Nephron (organoid): ENCODE data around the gene DCDC2C.
A peak's percentile ranks its signal among the peaks of the same experiment; 100 is the strongest.

ENCODE experiments used
- H3K27ac Mint-ChIP-seq, 3 experiments: 2 replicates each; pipeline ENCODE4 v1.8.0; 2020; ENCODE audit warnings: mixed read lengths in 3 of 3, mild to moderate bottlenecking in 2 of 3, moderate library complexity in 1 of 3
- H3K27me3 Mint-ChIP-seq: 2 replicates; pipeline ENCODE4 v1.8.0; 2021; ENCODE audit warnings: low read depth, mild to moderate bottlenecking, moderate library complexity, mixed read lengths
- H3K36me3 Mint-ChIP-seq: 2 replicates; pipeline ENCODE4 v1.8.0; 2020; ENCODE audit warnings: low read depth, mixed read lengths
- H3K4me1 Mint-ChIP-seq: 2 replicates; pipeline ENCODE4 v1.8.0; 2020; ENCODE audit warnings: mixed read lengths
- H3K4me3 Mint-ChIP-seq, 3 experiments: 2 replicates each; pipeline ENCODE4 v1.8.0; 2020; ENCODE audit warnings: mild to moderate bottlenecking in 3 of 3, mixed read lengths in 3 of 3, moderate library complexity in 2 of 3
- H3K9me3 Mint-ChIP-seq: 2 replicates; pipeline ENCODE4 v1.8.0; 2020; ENCODE audit warnings: mixed read lengths
- CTCF ChIP-seq, 3 experiments: fragments of 200-600 bp; sonication (generic); IDR thresholded peaks; one replicate each; pipeline ENCODE4 v1.5.0; 2021; ENCODE audit warnings: antibody characterized with exemption in 3 of 3; ENCODE audit not compliant: unreplicated experiment in 3 of 3

DCDC2C gene

GRCh38 chr2:3837086-3837485, 133.7 kb downstream of the DCDC2C start:
- Mint-ChIP-seq H3K36me3 (no peaks in the 10 kb centered on the region), H3K27me3 (peaks cover 13% of the 10 kb centered on the region), H3K4me1 (peaks cover 26% of the 10 kb centered on the region), H3K9me3 (peaks cover 8% of the 10 kb centered on the region), H3K27ac (peak overlapping the region in 1 of 3 experiments; percentile 28), H3K4me3 (no peak overlapping the region)
- TF ChIP-seq CTCF (IDR thresholded peaks at IDR 0.05; ENCODE audit: unreplicated experiment in 3 of 3): no peak

GRCh38 chr2:3838348-3838747, 135.0 kb downstream of the DCDC2C start:
- TF ChIP-seq CTCF (IDR thresholded peaks at IDR 0.05; ENCODE audit: unreplicated experiment in 3 of 3): no peak
- Mint-ChIP-seq H3K4me1 (peaks cover 27% of the 10 kb centered on the region), H3K27ac (peak overlapping the region; percentile 20 to 62 (median 59)), H3K36me3 (no peaks in the 10 kb centered on the region), H3K9me3 (peaks cover 8% of the 10 kb centered on the region), H3K4me3 (no peak overlapping the region), H3K27me3 (peaks cover 13% of the 10 kb centered on the region)

DNA sequence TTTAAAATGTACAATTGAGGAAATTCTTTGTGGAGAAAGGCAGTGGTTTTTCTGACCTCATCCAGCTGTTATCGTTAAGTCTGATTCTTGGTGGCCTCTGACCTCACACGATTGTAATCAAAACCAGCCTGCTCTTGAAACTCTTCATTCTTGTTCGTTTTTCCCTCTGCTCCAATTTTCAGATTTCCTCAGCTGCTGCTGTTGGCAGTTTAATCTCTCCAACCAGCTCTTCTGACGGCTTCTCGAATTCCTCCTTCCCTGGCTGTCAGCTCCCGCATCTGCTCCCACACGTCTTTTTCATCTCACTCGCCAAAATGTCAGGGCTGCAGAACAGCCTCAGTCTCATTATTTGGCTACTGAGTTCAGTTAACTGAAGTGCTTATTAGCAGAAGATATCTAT, 136.1 kb downstream of the DCDC2C start:
- no peak for TF ChIP-seq CTCF (IDR thresholded peaks at IDR 0.05; ENCODE audit: unreplicated experiment in 3 of 3)
- Mint-ChIP-seq H3K27me3 (peaks cover 16% of the 10 kb centered on the region), H3K9me3 (peaks cover 12% of the 10 kb centered on the region), H3K4me1 (peaks cover 27% of the 10 kb centered on the region), H3K36me3 (no peaks in the 10 kb centered on the region), H3K4me3 (peak overlapping the region in 1 of 3 experiments; percentile 3), H3K27ac (peak overlapping the region; percentile 16 to 52 (median 34))

DNA sequence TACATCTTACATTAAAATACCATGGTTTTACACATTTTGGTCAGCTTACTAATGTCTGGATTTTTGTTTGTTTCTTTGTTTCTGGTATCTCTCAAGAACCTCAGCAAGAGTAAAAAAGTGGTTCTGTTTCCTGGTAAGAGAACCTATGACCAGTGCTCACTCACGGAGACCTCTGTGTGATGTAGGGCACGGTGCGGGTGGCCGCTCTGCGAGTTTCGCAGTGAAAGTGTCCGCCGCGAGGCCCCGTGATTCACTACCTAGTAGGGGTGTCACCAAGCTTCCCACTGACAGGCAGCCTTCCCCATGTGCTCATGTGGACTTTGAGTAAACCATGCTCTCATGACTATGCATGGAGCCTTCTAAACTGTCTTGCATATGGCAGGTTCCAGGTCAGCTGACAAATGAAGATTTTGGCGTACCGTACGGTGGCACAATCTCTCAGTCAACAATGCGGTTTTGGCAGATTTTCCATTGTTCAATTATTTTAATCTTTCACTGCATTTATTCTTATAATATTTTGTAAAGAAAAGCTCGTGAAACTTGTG, 137.3 kb downstream of the DCDC2C start:
- H3K9me3 Mint-ChIP-seq: peaks cover 10% of the 10 kb centered on the region
- peak overlapping the region in 2 of 3 experiments; percentile 15 to 16 for H3K27ac Mint-ChIP-seq
- no peaks in the 10 kb centered on the region for H3K36me3 Mint-ChIP-seq
- no peak overlapping the region for H3K4me3 Mint-ChIP-seq
- TF ChIP-seq CTCF (IDR thresholded peaks at IDR 0.05; ENCODE audit: unreplicated experiment in 3 of 3): no peak
- H3K4me1 Mint-ChIP-seq: peaks cover 27% of the 10 kb centered on the region
- peaks cover 18% of the 10 kb centered on the region for H3K27me3 Mint-ChIP-seq

- Mint-ChIP-seq H3K9me3 (peaks cover 36% of the 10 kb centered on the region), H3K27me3 (peaks cover 23% of the 10 kb centered on the region), H3K4me1 (no peaks in the 10 kb centered on the region), H3K27ac (no peak overlapping the region), H3K36me3 (no peaks in the 10 kb centered on the region), H3K4me3 (no peak overlapping the region)
- no peak for TF ChIP-seq CTCF (IDR thresholded peaks at IDR 0.05; ENCODE audit: unreplicated experiment in 3 of 3)
These were observed 144.2 kb downstream of the DCDC2C start for GRCh38 chr2:3847397-3848052.

DNA sequence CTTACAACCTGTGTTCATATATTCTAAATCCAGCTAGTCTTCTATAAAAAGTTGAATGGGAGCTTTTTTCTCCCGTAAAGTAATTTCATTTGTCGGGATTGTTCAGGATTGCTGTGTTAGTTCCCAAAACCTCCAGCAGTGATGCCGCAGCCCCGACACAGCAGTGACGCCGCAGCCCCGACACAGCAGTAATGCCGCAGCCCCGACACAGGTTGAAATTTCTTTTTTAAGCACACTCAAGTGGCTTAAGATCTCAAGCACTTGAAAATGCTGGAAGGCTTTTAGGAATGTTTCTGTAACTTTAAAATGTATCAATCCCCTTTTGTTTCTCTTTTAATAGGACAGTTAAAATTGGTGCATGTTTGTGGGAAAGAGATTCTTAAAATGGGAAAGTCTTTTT, 145.4 kb downstream of the DCDC2C start:
- H3K36me3 Mint-ChIP-seq: no peaks in the 10 kb centered on the region
- peaks cover 42% of the 10 kb centered on the region for H3K9me3 Mint-ChIP-seq
- H3K4me3 Mint-ChIP-seq: no peak overlapping the region

More for the DNA sequence above, 145.4 kb downstream of the DCDC2C start:
- Mint-ChIP-seq H3K4me1 (no peaks in the 10 kb centered on the region), H3K27me3 (peaks cover 23% of the 10 kb centered on the region), H3K27ac (no peak overlapping the region)
- TF ChIP-seq CTCF (IDR thresholded peaks at IDR 0.05; ENCODE audit: unreplicated experiment in 3 of 3): no peak
